Spleen (tissue), 11 donors: ENCODE data around the gene ZFYVE1. TPM values are rescaled to one million over a fixed set of nuclear protein-coding genes. Genes with fewer than 3 reads are reported as not detected.
"Not testable (repeated sequence)": the region's sequence is repeated elsewhere in the genome, so short reads cannot be mapped to it uniquely, and the experiment has no call there.

Experiments
- DNase-seq: peaks from one replicate; pipeline ENCODE4 v3.0.0-alpha.2; 2020
- H3K27ac ChIP-seq, 8 donors: fragments of 200-600 bp; sonication (generic) in 7 of 8; 1 replicate in 4 of 8; 2 replicates in 4 of 8; pipeline versions ENCODE4 v1.5.0 to v1.8.0; 2016 to 2021; ENCODE audit warnings: inconsistent platforms in 4 of 8, mild to moderate bottlenecking in 4 of 8, moderate library complexity in 1 of 8
- H3K27me3 ChIP-seq, 7 donors: fragments of 200-600 bp; sonication (generic) in 6 of 7; replicated peaks in 1 of 7; 1 replicate in 4 of 7; 2 replicates in 3 of 7; pipeline versions ENCODE4 v1.5.0 to v1.8.0; 2016 to 2021; ENCODE audit warnings: inconsistent platforms in 3 of 7, mild to moderate bottlenecking in 1 of 7
- H3K36me3 ChIP-seq, 6 donors: fragments of 200-600 bp; sonication (generic) in 5 of 6; 1 replicate in 4 of 6; 2 replicates in 2 of 6; pipeline versions ENCODE4 v1.5.0 to v1.8.0; 2016 to 2021; ENCODE audit warnings: inconsistent platforms in 2 of 6
- H3K4me1 ChIP-seq, 6 donors: fragments of 200-600 bp; sonication (generic) in 5 of 6; 1 replicate in 3 of 6; 2 replicates in 3 of 6; pipeline versions ENCODE4 v1.5.0 to v1.8.0; 2016 to 2021; ENCODE audit warnings: inconsistent platforms in 3 of 6
- H3K4me3 ChIP-seq, 8 donors: fragments of 200-600 bp; sonication (generic) in 7 of 8; 1 replicate in 4 of 8; 2 replicates in 4 of 8; pipeline versions ENCODE4 v1.5.0 to v1.8.0; 2016 to 2021; ENCODE audit warnings: inconsistent platforms in 4 of 8, mild to moderate bottlenecking in 4 of 8, moderate library complexity in 2 of 8
- H3K9me3 ChIP-seq, 8 donors: fragments of 200-600 bp; sonication (generic) in 7 of 8; 1 replicate in 4 of 8; 2 replicates in 4 of 8; pipeline versions ENCODE4 v1.5.0 to v1.8.0; 2016 to 2021; ENCODE audit warnings: inconsistent platforms in 4 of 8
- POLR2A ChIP-seq, 3 donors: fragments of 450-650 bp; IDR thresholded peaks; one replicate each; pipeline ENCODE4 v1.5.1; 2017; ENCODE audit warnings: antibody characterized with exemption in 3 of 3, mild to moderate bottlenecking in 1 of 3
- POLR2AphosphoS5 ChIP-seq, 3 donors: sonication (generic); formaldehyde crosslinking; IDR thresholded peaks; one replicate each; pipeline ENCODE4 v1.5.1; 2017; ENCODE audit warnings: antibody characterized with exemption in 3 of 3
- WGBS, 5 donors: extraction: QIAGEN DNeasy Blood & Tissue Kit in 3 of 5; methylation state at CpG; one replicate each; pipeline versions ENCODE4 v1.1.5 to v1.1.7; 2013 to 2018; 5-methylcytosine and 5-hydroxymethylcytosine counted together
- intact Hi-C: fragments of 100-400 bp; cut with DNase I; formaldehyde crosslinking; loops from one replicate; pipeline ENCODE4 v1.15.0; 2023; ENCODE audit warnings: low total_unique reads
- polyA plus RNA-seq, 3 donors: library from polyadenylated mRNA; stranded (reverse); fragments of 200-250 nt; gene quantifications; one replicate each; pipeline ENCODE4 v1.2.1, GENCODE V29; 2013
- total RNA-seq, 7 donors: library from RNA; depleted of rRNA in 3 of 7; stranded (reverse); fragments of >200 nt in 3 of 7; fragmentation: NEBNext Ultra II Directional in 4 of 7; extraction: Animal tissue kit (Norgen Biotek cat#: 25700) in 4 of 7; gene quantifications; one replicate each; pipeline versions ENCODE4 v1.1.0 to v1.2.1, GENCODE V29; 2016 to 2021
- TF ChIP-seq, protein P1 (sequence below), 11 experiments: fragments of 200-600 bp in 7 of 11; fragments of 450-650 bp in 4 of 11; sonication (generic) in 4 of 11; IDR thresholded peaks in 8 of 11; conservative IDR thresholded peaks in 3 of 11; 1 replicate in 7 of 11; 2 replicates in 4 of 11; pipeline versions ENCODE4 v1.4.0 to v1.8.0; 2016 to 2021; ENCODE audit warnings: antibody characterized with exemption in 11 of 11, inconsistent platforms in 4 of 11, mild to moderate bottlenecking in 1 of 11
- donor health status: healthy with polysubstance abuse.
- donor health status: DM: no; HTN: no; CAD: no; lungs with moderate emphysema.
- donor health status: DM: no; HTN: no; CAD: no.
- donor health status: Bipolar disorder and iron deficiency.
- donor health status: healthy.
- donor health status: DM: no; HTN: no; CAD: no.
- donor health status: DM: yes; HTN: yes; CAD: no.

ZFYVE1 gene
- total and polyA plus RNA-seq, 10 donors = 2.8 to 23.3 (median 19.2) TPM

DNA sequence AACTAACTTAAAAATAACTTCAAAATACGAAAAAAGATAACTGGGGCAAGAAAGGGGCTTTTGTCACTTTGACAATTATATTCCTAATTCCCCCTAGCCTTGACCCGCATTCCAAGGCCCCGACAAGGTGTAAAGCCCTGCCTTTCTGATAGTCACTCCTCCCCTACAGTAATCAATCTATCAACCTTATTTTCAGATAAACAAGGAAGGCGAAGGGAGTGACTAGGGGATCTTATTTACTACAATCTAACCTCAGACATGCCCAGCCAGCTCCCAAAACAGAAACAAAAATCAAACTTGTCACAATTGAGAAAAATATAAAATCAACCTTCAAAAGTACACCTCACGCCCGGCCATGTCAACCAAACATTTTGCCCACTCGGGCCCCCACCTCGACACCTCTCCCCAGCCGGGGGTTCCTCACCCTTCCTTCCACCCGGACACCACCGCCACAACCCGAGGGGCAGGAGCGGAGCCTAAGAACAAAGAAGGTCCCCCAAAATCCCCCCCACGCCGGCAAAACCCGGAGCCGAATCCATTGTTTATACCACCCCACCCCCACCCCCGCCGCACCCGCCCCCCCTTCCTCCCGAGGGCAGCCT, 562 bp downstream of the ZFYVE1 start:
- intact Hi-C loops = no loop called here
- Histone ChIP-seq H3K27me3 (no peaks in the 10 kb centered on the region), H3K4me3 (peak overlapping the region; percentile 78 to 91 (median 86)), H3K4me1 (peaks cover 14 to 55% (median 37%) of the 10 kb centered on the region in 6 donors), H3K27ac (peak overlapping the region; percentile 72 to 93 (median 88)), H3K36me3 (peaks cover 0 to 31% (median 12%) of the 10 kb centered on the region in 6 donors), H3K9me3 (no peaks in the 10 kb centered on the region)
- WGBS, 5 donors = 3 to 7% (median 6%) methylated on average over 14 to 21 of the region's 21 CpGs
- DNase-seq = no peak
- TF ChIP-seq POLR2A (IDR thresholded peaks at IDR 0.05) (no peak), POLR2AphosphoS5 (IDR thresholded peaks at IDR 0.05) (no peak)
- TF ChIP-seq, protein P1, sequence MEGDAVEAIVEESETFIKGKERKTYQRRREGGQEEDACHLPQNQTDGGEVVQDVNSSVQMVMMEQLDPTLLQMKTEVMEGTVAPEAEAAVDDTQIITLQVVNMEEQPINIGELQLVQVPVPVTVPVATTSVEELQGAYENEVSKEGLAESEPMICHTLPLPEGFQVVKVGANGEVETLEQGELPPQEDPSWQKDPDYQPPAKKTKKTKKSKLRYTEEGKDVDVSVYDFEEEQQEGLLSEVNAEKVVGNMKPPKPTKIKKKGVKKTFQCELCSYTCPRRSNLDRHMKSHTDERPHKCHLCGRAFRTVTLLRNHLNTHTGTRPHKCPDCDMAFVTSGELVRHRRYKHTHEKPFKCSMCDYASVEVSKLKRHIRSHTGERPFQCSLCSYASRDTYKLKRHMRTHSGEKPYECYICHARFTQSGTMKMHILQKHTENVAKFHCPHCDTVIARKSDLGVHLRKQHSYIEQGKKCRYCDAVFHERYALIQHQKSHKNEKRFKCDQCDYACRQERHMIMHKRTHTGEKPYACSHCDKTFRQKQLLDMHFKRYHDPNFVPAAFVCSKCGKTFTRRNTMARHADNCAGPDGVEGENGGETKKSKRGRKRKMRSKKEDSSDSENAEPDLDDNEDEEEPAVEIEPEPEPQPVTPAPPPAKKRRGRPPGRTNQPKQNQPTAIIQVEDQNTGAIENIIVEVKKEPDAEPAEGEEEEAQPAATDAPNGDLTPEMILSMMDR (IDR thresholded peaks at IDR 0.05 in 8 of 11, conservative IDR thresholded peaks at IDR 0.05 in 3 of 11) = no peak

DNA sequence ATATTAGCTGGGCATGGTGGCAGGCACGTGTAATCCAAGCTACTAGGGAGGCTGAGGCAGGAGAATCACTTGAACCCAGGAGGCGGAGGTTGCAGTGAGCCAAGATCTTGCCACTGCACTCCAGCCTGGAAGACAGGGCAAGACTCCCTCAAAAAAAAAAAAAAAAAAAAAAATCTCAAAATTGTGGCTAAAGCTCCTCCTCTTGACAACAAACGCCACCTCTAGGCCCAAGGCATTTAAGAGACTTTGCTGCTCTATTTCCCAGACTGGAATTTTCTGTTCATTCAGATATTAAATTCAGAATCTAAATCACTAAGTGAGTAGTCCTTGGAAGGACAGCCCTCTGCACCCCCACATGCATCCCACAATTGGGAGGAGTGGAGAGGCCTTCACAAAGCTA, 1.4 kb downstream of the ZFYVE1 start:
- TF ChIP-seq, protein P1 (IDR thresholded peaks at IDR 0.05 in 8 of 11, conservative IDR thresholded peaks at IDR 0.05 in 3 of 11) = no peak
- TF ChIP-seq POLR2AphosphoS5 (IDR thresholded peaks at IDR 0.05) (no peak), POLR2A (IDR thresholded peaks at IDR 0.05) (no peak)
- peak overlapping the region in 2 of 8 donors; percentile 86 to 89 for H3K4me3 ChIP-seq
- DNase-seq = no peak
- no peaks in the 10 kb centered on the region for H3K9me3 ChIP-seq
- H3K27ac ChIP-seq = no peak overlapping the region
- peaks cover 0 to 39% (median 15%) of the 10 kb centered on the region in 6 donors for H3K36me3 ChIP-seq
- intact Hi-C loops = no loop called here
- no peaks in the 10 kb centered on the region for H3K27me3 ChIP-seq
- H3K4me1 ChIP-seq = peaks cover 14 to 63% (median 37%) of the 10 kb centered on the region in 6 donors
- 77 to 89% (median 86%) methylated on average over 3 of the region's 3 CpGs for WGBS, 5 donors

DNA sequence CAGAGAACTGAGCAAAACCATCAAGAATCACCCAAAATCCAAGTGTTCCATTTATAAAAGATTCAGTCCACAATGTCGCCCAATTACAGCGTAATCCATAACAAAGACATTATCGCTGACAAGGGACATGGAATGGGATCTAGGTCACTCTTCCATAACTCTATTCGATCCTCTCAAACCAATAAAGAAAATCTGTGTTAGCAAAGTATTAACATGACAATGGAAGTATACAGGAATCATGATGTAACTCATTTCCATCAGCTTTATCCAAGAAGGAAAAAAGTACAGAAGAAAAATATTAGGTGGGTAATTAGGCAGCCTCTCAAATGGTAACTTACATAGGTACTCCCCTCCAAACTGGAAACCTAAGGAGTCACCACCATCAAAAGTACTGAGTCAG, 4.9 kb downstream of the ZFYVE1 start:
- H3K4me3 ChIP-seq = no peak overlapping the region
- H3K27ac ChIP-seq = no peak overlapping the region
- H3K27me3 ChIP-seq = no peaks in the 10 kb centered on the region
- H3K36me3 ChIP-seq = peaks cover 0 to 74% (median 26%) of the 10 kb centered on the region in 6 donors
- no peaks in the 10 kb centered on the region for H3K9me3 ChIP-seq
- H3K4me1 ChIP-seq = peaks cover 14 to 71% (median 34%) of the 10 kb centered on the region in 6 donors
- intact Hi-C loops = no loop called here
- no peak for DNase-seq
- TF ChIP-seq POLR2A (IDR thresholded peaks at IDR 0.05) = no peak
- TF ChIP-seq, protein P1 (IDR thresholded peaks at IDR 0.05 in 8 of 11, conservative IDR thresholded peaks at IDR 0.05 in 3 of 11) = no peak
- no peak for TF ChIP-seq POLR2AphosphoS5 (IDR thresholded peaks at IDR 0.05)
- WGBS, 5 donors = 96 to 100% (median 97%) methylated on average over 4 of the region's 4 CpGs

DNA sequence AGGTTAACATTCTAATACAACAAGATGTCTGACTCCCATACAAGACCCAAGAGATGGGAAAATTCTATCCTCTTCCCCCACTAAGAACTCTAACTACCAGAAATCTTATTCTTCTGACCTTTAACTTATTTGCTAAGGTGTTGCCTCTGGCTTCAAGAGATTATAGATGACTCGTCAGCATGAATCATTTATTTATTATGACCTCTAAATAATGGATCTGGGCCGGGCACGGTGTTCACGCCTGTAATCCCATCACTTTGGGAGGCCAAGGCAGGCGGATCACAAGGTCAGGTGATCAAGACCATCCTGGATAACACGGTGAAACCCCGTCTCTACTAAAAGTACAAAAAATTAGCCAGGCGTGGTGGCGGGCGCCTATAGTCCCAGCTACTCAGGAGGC, 10.9 kb downstream of the ZFYVE1 start:
- intact Hi-C loops, H3K4me3 ChIP-seq, DNase-seq, H3K27me3 ChIP-seq, H3K27ac ChIP-seq, H3K9me3 ChIP-seq: not testable (repeated sequence)
- Histone ChIP-seq H3K36me3 (peaks cover 0 to 96% (median 15%) of the 10 kb centered on the region in 6 donors), H3K4me1 (peaks cover 0 to 20% (median 4%) of the 10 kb centered on the region in 6 donors)
- 91 to 97% (median 95%) methylated on average over 10 of the region's 10 CpGs for WGBS, 5 donors

DNA sequence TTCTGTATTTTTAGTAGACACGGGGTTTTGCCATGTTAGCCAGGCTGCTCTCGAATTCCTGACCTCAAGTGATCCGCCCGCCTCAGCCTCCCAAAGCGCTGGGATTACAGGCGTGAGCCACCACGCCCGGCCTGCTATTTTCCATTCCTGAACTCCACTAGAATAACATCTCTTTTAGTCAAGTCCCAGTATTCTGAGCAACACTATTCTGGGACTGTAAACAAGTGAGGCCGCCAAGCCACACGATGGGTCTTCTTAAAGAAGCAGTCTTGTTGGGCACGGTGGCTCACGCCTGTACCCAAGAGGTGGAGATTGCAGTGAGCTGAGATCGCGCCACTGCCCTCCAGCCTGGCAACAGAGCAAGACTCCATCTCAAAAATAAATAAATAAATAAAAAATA, 11.4 kb downstream of the ZFYVE1 start:
- H3K27ac ChIP-seq, DNase-seq, H3K4me3 ChIP-seq, H3K27me3 ChIP-seq, H3K9me3 ChIP-seq, intact Hi-C loops: not testable (repeated sequence)
- Histone ChIP-seq H3K4me1 (peaks cover 0 to 16% (median 4%) of the 10 kb centered on the region in 6 donors), H3K36me3 (peaks cover 0 to 96% (median 13%) of the 10 kb centered on the region in 6 donors)
- WGBS, 5 donors = 95 to 99% (median 96%) methylated on average over 14 of the region's 14 CpGs
